Endothelial cell of umbilical vein (primary cell): Measurements from ENCODE around the gene PCSK6. TPM values are rescaled to one million over a fixed set of nuclear protein-coding genes. Genes with fewer than 3 reads are reported as not detected.

ENCODE experiments used
- BruUV-seq: library from RNA; stranded (reverse); fragments of 400-500 nt; replicated peaks from 2 replicates; lab custom pipeline; 2021; lab: Mats Ljungman, UMichigan
- CTCF ChIA-PET: fragments of 300-600, 350-600 bp; sonication (Branson Sonifier 250); formaldehyde crosslinking; loops from one replicate; lab custom pipeline; 2021; ENCODE audit warnings: antibody characterized with exemption, inconsistent platforms; lab: Charles Lee
- POLR2A ChIA-PET: fragments of 300-600, 350-600 bp; sonication (Branson Sonifier 250); formaldehyde crosslinking; loops from one replicate; lab custom pipeline; 2021; ENCODE audit warnings: antibody characterized with exemption, inconsistent platforms; lab: Charles Lee
- DNase-seq: peaks from one replicate; pipeline ENCODE4 v3.0.0-alpha.2; 2011; ENCODE audit warnings: low read depth, low spot score
- FAIRE-seq: peaks from 2 replicates; lab custom pipeline; 2011; peaks lifted over from hg19 to GRCh38; lab: Jason Lieb, UNC
- H2AFZ ChIP-seq: 2 replicates; pipeline ENCODE4 v1.6.0; 2012; ENCODE audit warnings: low read depth, low read length, control low read depth, inconsistent platforms
- H3K27ac ChIP-seq: 2 replicates; pipeline ENCODE4 v1.5.1; 2011; ENCODE audit warnings: low read depth, mild to moderate bottlenecking, control low read depth, low read length, moderate library complexity; ENCODE audit not compliant: insufficient read depth
- H3K27me3 ChIP-seq, 2 experiments: 2 replicates each; pipeline versions ENCODE4 v1.6.0 to v1.6.1; 2011; ENCODE audit warnings: low read length in 2 of 2, mixed read lengths in 1 of 2; ENCODE audit not compliant: control insufficient read depth in 2 of 2, insufficient read depth in 2 of 2
- H3K36me3 ChIP-seq, 2 experiments: 2 replicates in 1 of 2; 3 replicates in 1 of 2; pipeline ENCODE4 v1.5.1; 2011; ENCODE audit warnings: low read length in 2 of 2, mild to moderate bottlenecking in 1 of 2, moderate library complexity in 1 of 2; ENCODE audit not compliant: control insufficient read depth in 2 of 2, insufficient read depth in 2 of 2; ENCODE audit errors: extremely low read depth in 1 of 2
- H3K4me1 ChIP-seq: 3 replicates; pipeline ENCODE4 v1.5.1; 2011; ENCODE audit warnings: mild to moderate bottlenecking, low read length; ENCODE audit not compliant: control insufficient read depth, insufficient read depth; ENCODE audit errors: extremely low read depth
- H3K4me2 ChIP-seq: 2 replicates; pipeline ENCODE4 v1.6.1; 2011; ENCODE audit warnings: low read length, control low read depth, mixed read lengths; ENCODE audit not compliant: insufficient read depth
- H3K4me3 ChIP-seq, 3 experiments: fragments of 200-600 bp in 1 of 3; sonication (generic), shearing (Covaris generic) in 1 of 3; replicated peaks in 1 of 3; 2 replicates each; pipeline ENCODE4 v1.5.1; 2011 to 2016; ENCODE audit warnings: control low read depth in 3 of 3, low read length in 3 of 3, mild to moderate bottlenecking in 2 of 3, inconsistent platforms in 1 of 3, low read depth in 1 of 3, moderate library complexity in 1 of 3; ENCODE audit not compliant: insufficient read depth in 1 of 3
- H3K79me2 ChIP-seq: 2 replicates; pipeline ENCODE4 v1.6.0; 2012; ENCODE audit warnings: low read length, inconsistent platforms; ENCODE audit not compliant: control insufficient read depth, insufficient read depth
- H3K9ac ChIP-seq: replicated peaks from 2 replicates; pipeline ENCODE3; 2011; ENCODE audit warnings: low read length, control low read depth; ENCODE audit not compliant: insufficient read depth; ENCODE audit errors: extremely low read depth
- H3K9me1 ChIP-seq: replicated peaks from 3 replicates; pipeline ENCODE4 v1.6.0; 2011; ENCODE audit warnings: mild to moderate bottlenecking, low read length; ENCODE audit not compliant: control insufficient read depth, insufficient read depth; ENCODE audit errors: extremely low read depth
- H3K9me3 ChIP-seq: replicated peaks from 2 replicates; pipeline ENCODE4 v1.5.1; 2012; ENCODE audit warnings: low read length, inconsistent platforms; ENCODE audit not compliant: control insufficient read depth, insufficient read depth
- H4K20me1 ChIP-seq: replicated peaks from 2 replicates; pipeline ENCODE3; 2011; ENCODE audit warnings: mild to moderate bottlenecking, low read length; ENCODE audit not compliant: control insufficient read depth, insufficient read depth; ENCODE audit errors: extremely low read depth
- EZH2 ChIP-seq: IDR thresholded peaks from 2 replicates; pipeline ENCODE4 v1.6.1; 2012; ENCODE audit warnings: borderline replicate concordance, low read depth, mild to moderate bottlenecking, moderate library complexity, low read length, inconsistent platforms; ENCODE audit not compliant: severe bottlenecking
- JUN ChIP-seq: IDR thresholded peaks from 2 replicates; pipeline ENCODE4 v1.6.1; 2011; ENCODE audit warnings: borderline replicate concordance, low read depth; ENCODE audit not compliant: insufficient read length, insufficient read depth
- POLR2A ChIP-seq: IDR thresholded peaks from 2 replicates; pipeline ENCODE4 v1.6.1; 2012; ENCODE audit warnings: low read depth, mild to moderate bottlenecking, control low read depth, low read length
- dilution Hi-C: fragments of 300-500 bp; cut with MboI; formaldehyde crosslinking; loops from one replicate; pipeline ENCODE4 v1.15.0; 2019; ENCODE audit warnings: low sequenced_read_pairs; ENCODE audit not compliant: extremely low pct_ligation_motif_present
- intact Hi-C: fragments of 100-400 bp; cut with micrococcal nuclease; formaldehyde crosslinking; loops from one replicate; pipeline ENCODE4 v1.10.0; 2022
- polyA plus RNA-seq, 4 experiments: library from polyadenylated mRNA; depleted of rRNA in 3 of 4; stranded (reverse) in 3 of 4; unstranded in 1 of 4; fragments of >200 nt; gene quantifications; 2 replicates each; pipeline versions ENCODE4 v1.2.1 to v1.2.3, GENCODE V29; 2011 to 2012; ENCODE audit warnings: missing spikeins in 1 of 4
- total RNA-seq: library from RNA; stranded (reverse); gene quantifications from 2 replicates; pipeline ENCODE4 v1.2.3, GENCODE V29; 2021

PCSK6 gene
- total and polyA plus RNA-seq, 2 donors (not counting 3 experiments of a cell fraction or from before 2014, with no cell fraction given): 0.18 to 0.69 TPM

DNA sequence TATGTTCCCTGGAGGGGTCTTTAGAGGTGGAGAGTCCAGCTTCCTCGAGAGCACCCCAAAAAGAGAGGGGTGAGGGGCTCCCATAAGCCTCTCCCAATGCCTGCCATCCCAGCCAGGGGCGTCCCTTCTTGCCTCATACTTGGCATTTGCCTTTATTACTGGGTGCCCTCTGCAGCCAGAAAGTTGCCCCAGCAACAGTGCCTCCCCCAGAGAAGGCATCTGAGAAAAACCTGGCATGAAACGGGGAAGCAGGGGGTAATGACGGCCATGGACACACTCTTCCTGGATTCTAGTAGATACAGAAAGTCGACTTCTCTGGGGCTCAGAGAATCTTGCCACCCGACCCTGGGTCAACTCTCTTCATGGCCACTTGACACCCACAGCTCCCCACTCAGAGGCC, 90.1 kb downstream of the PCSK6 start:
- POLR2A ChIA-PET: no interaction called here
- no peaks in the 10 kb centered on the region for H4K20me1 ChIP-seq
- DNase-seq (no peak), FAIRE-seq (no peak)
- H3K4me3 ChIP-seq: no peak overlapping the region
- no peaks in the 10 kb centered on the region for H3K9me3 ChIP-seq
- H3K4me1 ChIP-seq: no peaks in the 10 kb centered on the region
- H3K79me2 ChIP-seq: no peaks in the 10 kb centered on the region
- H3K27ac ChIP-seq: no peak overlapping the region
- CTCF ChIA-PET: no interaction called here
- no TSS peak for BruUV-seq
- no peak for TF ChIP-seq POLR2A
- H3K36me3 ChIP-seq: no peaks in the 10 kb centered on the region
- intact Hi-C loops: no loop called here
- no peak overlapping the region for H2AFZ ChIP-seq
- H3K27me3 ChIP-seq: no peaks in the 10 kb centered on the region
- no peak overlapping the region for H3K9ac ChIP-seq
- H3K9me1 ChIP-seq: no peaks in the 10 kb centered on the region
- dilution Hi-C loops: no loop called here
- no peak overlapping the region for H3K4me2 ChIP-seq

DNA sequence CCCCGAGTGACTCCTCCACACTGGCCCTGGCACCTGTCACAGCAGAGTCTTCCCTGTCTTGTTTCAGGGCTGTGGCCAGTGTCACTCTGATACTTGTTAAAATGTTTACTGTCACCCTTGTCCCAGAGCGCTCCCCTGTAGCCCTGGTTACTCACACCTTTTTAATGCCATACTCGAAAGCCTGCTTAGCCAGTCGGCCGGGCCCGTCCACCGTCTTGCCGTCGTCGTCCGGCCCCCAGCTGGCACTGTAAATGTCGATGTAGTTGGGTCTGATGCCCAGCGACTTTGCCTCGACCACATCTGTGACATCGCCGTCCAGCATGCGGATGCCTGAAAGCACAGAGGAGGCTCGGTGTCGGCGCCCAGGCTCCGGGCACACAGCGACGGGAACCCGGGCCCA, 91.3 kb downstream of the PCSK6 start:
- no peak overlapping the region for H2AFZ ChIP-seq
- H3K4me2 ChIP-seq: no peak overlapping the region
- FAIRE-seq: no peak
- ChIA-PET CTCF (no interaction called here), POLR2A (no interaction called here)
- H3K79me2 ChIP-seq: no peaks in the 10 kb centered on the region
- intact Hi-C loops: no loop called here
- H3K36me3 ChIP-seq: no peaks in the 10 kb centered on the region
- BruUV-seq: no TSS peak
- H3K9me3 ChIP-seq: no peaks in the 10 kb centered on the region
- dilution Hi-C loops: no loop called here
- no peak for DNase-seq
- no peaks in the 10 kb centered on the region for H3K4me1 ChIP-seq
- TF ChIP-seq EZH2: no peak
- no peak for TF ChIP-seq JUN
- no peak overlapping the region for H3K9ac ChIP-seq
- no peaks in the 10 kb centered on the region for H3K9me1 ChIP-seq
- H4K20me1 ChIP-seq: no peaks in the 10 kb centered on the region
- no peak overlapping the region for H3K4me3 ChIP-seq
- no peaks in the 10 kb centered on the region for H3K27me3 ChIP-seq
- no peak overlapping the region for H3K27ac ChIP-seq
